Osteoblast (primary cell): ENCODE results near the gene CDKL5. TPM values are rescaled to one million over a fixed set of nuclear protein-coding genes. Genes with fewer than 3 reads are reported as not detected.
A peak's percentile ranks its signal among the peaks of the same experiment; 100 is the strongest.

ENCODE experiments used
- DNase-seq: peaks from one replicate; pipeline ENCODE4 v3.0.0; 2011; ENCODE audit warnings: low spot score, mixed read lengths; ENCODE audit not compliant: insufficient read length; ENCODE audit errors: missing footprints
- H2AFZ ChIP-seq: 2 replicates; pipeline ENCODE4 v1.6.0; 2011; ENCODE audit warnings: mild to moderate bottlenecking, low read length
- H3K27ac ChIP-seq: 2 replicates; pipeline ENCODE4 v1.5.1; 2011; ENCODE audit warnings: mild to moderate bottlenecking, low read depth, low read length, moderate library complexity
- H3K27me3 ChIP-seq: 2 replicates; pipeline ENCODE4 v1.6.0; 2012; ENCODE audit warnings: mild to moderate bottlenecking, control low read depth, inconsistent platforms, low read length, moderate library complexity; ENCODE audit not compliant: insufficient read depth
- H3K36me3 ChIP-seq: 2 replicates; pipeline ENCODE4 v1.5.1; 2011; ENCODE audit warnings: mild to moderate bottlenecking, low read length, control low read depth, moderate library complexity; ENCODE audit not compliant: insufficient read depth
- H3K4me1 ChIP-seq: 2 replicates; pipeline ENCODE4 v1.5.1; 2011; ENCODE audit warnings: mild to moderate bottlenecking, low read length, control low read depth, moderate library complexity; ENCODE audit not compliant: insufficient read depth
- H3K4me2 ChIP-seq: 2 replicates; pipeline ENCODE4 v1.6.0; 2011; ENCODE audit warnings: mild to moderate bottlenecking, low read length; ENCODE audit not compliant: insufficient read depth
- H3K4me3 ChIP-seq: fragments of 200-600 bp; sonication (generic); 3 replicates; pipeline ENCODE4 v1.5.1; 2012; ENCODE audit warnings: mild to moderate bottlenecking, low read length, inconsistent platforms; ENCODE audit not compliant: insufficient read depth
- H3K79me2 ChIP-seq: 2 replicates; pipeline ENCODE4 v1.6.0; 2012; ENCODE audit warnings: mild to moderate bottlenecking, low read length, control low read depth, inconsistent platforms; ENCODE audit not compliant: insufficient read depth
- H3K9me3 ChIP-seq: 2 replicates; pipeline ENCODE4 v1.5.1; 2011; ENCODE audit warnings: low read depth, low read length, control low read depth
- H4K20me1 ChIP-seq: 2 replicates; pipeline ENCODE4 v1.6.0; 2012; ENCODE audit warnings: mild to moderate bottlenecking, low read length, control low read depth; ENCODE audit not compliant: insufficient read depth
- total RNA-seq: library from RNA; depleted of rRNA; stranded (reverse); fragments of >200 nt; gene quantifications from 2 replicates; pipeline ENCODE4 v1.2.3, GENCODE V29; 2012
- TF ChIP-seq, protein P1 (sequence below): IDR thresholded peaks from 2 replicates; pipeline ENCODE4 v1.5.1; 2011; ENCODE audit warnings: mild to moderate bottlenecking, low read depth, low read length, moderate library complexity; ENCODE audit errors: extremely low read depth

The CDKL5 gene
- total RNA-seq, 1 donor: 4.0 TPM

GRCh38 chrX:18613930-18614639 is 188.7 kb downstream of the CDKL5 start:
- Histone ChIP-seq H3K27me3 (no peaks in the 10 kb centered on the region), H3K9me3 (no peaks in the 10 kb centered on the region), H3K4me1 (no peaks in the 10 kb centered on the region), H3K36me3 (peaks cover 4% of the 10 kb centered on the region), H3K4me3 (no peak overlapping the region), H3K27ac (no peak overlapping the region), H4K20me1 (no peaks in the 10 kb centered on the region), H3K79me2 (no peaks in the 10 kb centered on the region), H2AFZ (no peak overlapping the region), H3K4me2 (no peak overlapping the region)
- TF ChIP-seq, protein P1, sequence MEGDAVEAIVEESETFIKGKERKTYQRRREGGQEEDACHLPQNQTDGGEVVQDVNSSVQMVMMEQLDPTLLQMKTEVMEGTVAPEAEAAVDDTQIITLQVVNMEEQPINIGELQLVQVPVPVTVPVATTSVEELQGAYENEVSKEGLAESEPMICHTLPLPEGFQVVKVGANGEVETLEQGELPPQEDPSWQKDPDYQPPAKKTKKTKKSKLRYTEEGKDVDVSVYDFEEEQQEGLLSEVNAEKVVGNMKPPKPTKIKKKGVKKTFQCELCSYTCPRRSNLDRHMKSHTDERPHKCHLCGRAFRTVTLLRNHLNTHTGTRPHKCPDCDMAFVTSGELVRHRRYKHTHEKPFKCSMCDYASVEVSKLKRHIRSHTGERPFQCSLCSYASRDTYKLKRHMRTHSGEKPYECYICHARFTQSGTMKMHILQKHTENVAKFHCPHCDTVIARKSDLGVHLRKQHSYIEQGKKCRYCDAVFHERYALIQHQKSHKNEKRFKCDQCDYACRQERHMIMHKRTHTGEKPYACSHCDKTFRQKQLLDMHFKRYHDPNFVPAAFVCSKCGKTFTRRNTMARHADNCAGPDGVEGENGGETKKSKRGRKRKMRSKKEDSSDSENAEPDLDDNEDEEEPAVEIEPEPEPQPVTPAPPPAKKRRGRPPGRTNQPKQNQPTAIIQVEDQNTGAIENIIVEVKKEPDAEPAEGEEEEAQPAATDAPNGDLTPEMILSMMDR: no peak
- no peak for DNase-seq

- DNase-seq: no peak
- no peaks in the 10 kb centered on the region for H3K9me3 ChIP-seq
Measured at GRCh38 chrX:18616688-18617406, 191.4 kb downstream of the CDKL5 start.

DNA sequence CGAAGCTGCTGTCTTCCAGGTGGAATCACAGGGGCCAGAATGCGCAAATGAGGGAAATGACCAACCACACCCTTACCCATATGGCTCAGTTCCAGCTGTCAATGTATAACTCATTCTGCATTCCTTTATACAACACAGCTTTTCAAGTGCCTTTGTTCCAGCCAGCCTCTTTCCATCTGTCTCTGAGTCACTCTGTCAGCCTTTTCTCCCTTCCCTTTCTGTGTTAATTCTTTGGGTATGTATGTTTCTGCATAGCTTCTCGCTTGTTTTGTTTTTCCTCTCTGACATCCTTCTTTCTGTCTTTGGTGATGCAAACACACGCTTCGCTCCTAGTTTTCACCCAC is 192.0 kb downstream of the CDKL5 start:
- no peaks in the 10 kb centered on the region for H3K4me1 ChIP-seq
- DNase-seq: no peak
- no peaks in the 10 kb centered on the region for H4K20me1 ChIP-seq
- no peaks in the 10 kb centered on the region for H3K27me3 ChIP-seq
- no peak overlapping the region for H3K4me3 ChIP-seq
- no peaks in the 10 kb centered on the region for H3K9me3 ChIP-seq
- no peaks in the 10 kb centered on the region for H3K79me2 ChIP-seq
- H2AFZ ChIP-seq: no peak overlapping the region
- TF ChIP-seq, protein P1: no peak
- H3K36me3 ChIP-seq: no peaks in the 10 kb centered on the region
- peak overlapping the region; percentile 13 for H3K4me2 ChIP-seq
- H3K27ac ChIP-seq: no peak overlapping the region

More at GRCh38 chrX:18616688-18617406, 191.4 kb downstream of the CDKL5 start:
- no peaks in the 10 kb centered on the region for H3K79me2 ChIP-seq
- H2AFZ ChIP-seq: no peak overlapping the region
- H3K4me3 ChIP-seq: no peak overlapping the region
- H3K36me3 ChIP-seq: no peaks in the 10 kb centered on the region
- TF ChIP-seq, protein P1: no peak
- H4K20me1 ChIP-seq: no peaks in the 10 kb centered on the region
- no peak overlapping the region for H3K27ac ChIP-seq
- no peaks in the 10 kb centered on the region for H3K4me1 ChIP-seq
- no peaks in the 10 kb centered on the region for H3K27me3 ChIP-seq
- no peak overlapping the region for H3K4me2 ChIP-seq

DNA sequence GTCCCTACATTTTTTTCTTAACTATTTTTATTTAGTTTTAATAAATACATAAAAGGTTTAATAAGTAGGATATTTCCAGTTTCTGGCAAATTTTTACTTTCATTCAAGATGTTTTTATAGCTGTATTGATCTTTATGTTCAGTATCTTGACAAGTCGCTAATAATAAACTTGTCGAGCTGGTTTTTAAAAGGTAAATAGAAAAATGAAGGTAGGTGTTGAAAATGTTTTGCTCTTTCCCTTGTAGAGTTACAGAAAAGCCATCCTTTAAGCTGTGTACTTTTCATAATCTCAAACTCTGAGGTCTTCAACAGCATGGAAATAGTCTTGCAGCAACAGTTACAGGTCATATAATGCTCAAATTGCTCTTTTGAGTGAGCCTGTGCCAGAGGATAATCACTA is 193.9 kb downstream of the CDKL5 start:
- DNase-seq: no peak
- H2AFZ ChIP-seq: no peak overlapping the region
- H3K4me2 ChIP-seq: no peak overlapping the region
- H3K27me3 ChIP-seq: no peaks in the 10 kb centered on the region
- no peaks in the 10 kb centered on the region for H3K4me1 ChIP-seq
- H3K9me3 ChIP-seq: no peaks in the 10 kb centered on the region
- H3K79me2 ChIP-seq: no peaks in the 10 kb centered on the region
- H4K20me1 ChIP-seq: no peaks in the 10 kb centered on the region
- H3K27ac ChIP-seq: no peak overlapping the region
- no peaks in the 10 kb centered on the region for H3K36me3 ChIP-seq
- no peak overlapping the region for H3K4me3 ChIP-seq
- TF ChIP-seq, protein P1: no peak
